Peyer's patch (tissue), 4 donors: ENCODE results near the gene NECTIN3. TPM values are rescaled to one million over a fixed set of nuclear protein-coding genes. Genes with fewer than 3 reads are reported as not detected.

ENCODE experiments used
- DNase-seq, 3 donors: peaks; one replicate each; pipeline ENCODE4 v3.0.0-alpha.2; 2017 to 2019
- H3K27ac ChIP-seq, 4 donors: fragments of 200-600 bp; sonication (generic); one replicate each; pipeline ENCODE4 v1.5.1; 2016 to 2019
- H3K27me3 ChIP-seq, 2 donors: fragments of 200-600 bp; sonication (generic); one replicate each; pipeline ENCODE4 v1.5.1; 2019
- H3K36me3 ChIP-seq, 3 donors: fragments of 200-600 bp; sonication (generic); one replicate each; pipeline ENCODE4 v1.5.1; 2016 to 2019
- H3K4me1 ChIP-seq, 4 donors: fragments of 200-600 bp; sonication (generic); one replicate each; pipeline ENCODE4 v1.5.1; 2016 to 2019
- H3K4me3 ChIP-seq, 4 donors: fragments of 200-600 bp; sonication (generic); 1 replicate in 3 of 4; 2 replicates in 1 of 4; pipeline ENCODE4 v1.5.1; 2016 to 2019; ENCODE audit warnings: mild to moderate bottlenecking in 1 of 4
- H3K9me3 ChIP-seq, 4 donors: fragments of 200-600 bp; sonication (generic); one replicate each; pipeline ENCODE4 v1.5.1; 2016 to 2019; ENCODE audit warnings: mild to moderate bottlenecking in 1 of 4
- POLR2A ChIP-seq, 2 donors: fragments of 450-650 bp; IDR thresholded peaks; one replicate each; pipeline ENCODE4 v1.5.1; 2017; ENCODE audit warnings: antibody characterized with exemption in 2 of 2, mild to moderate bottlenecking in 2 of 2, moderate library complexity in 2 of 2
- total RNA-seq, 4 donors: library from RNA; depleted of rRNA; stranded (reverse); fragments of >200 nt; gene quantifications; one replicate each; pipeline ENCODE4 v1.1.0, GENCODE V29; 2016
- TF ChIP-seq, protein P1 (sequence below), 6 experiments: fragments of 450-650 bp in 4 of 6; fragments of 200-600 bp in 2 of 6; sonication (generic) in 1 of 6; IDR thresholded peaks; one replicate each; pipeline ENCODE4 v1.5.1; 2017 to 2019; ENCODE audit warnings: antibody characterized with exemption in 6 of 6, mild to moderate bottlenecking in 3 of 6, moderate library complexity in 1 of 6

NECTIN3 gene
- total RNA-seq, 4 donors from 2014 or later = 28.1 to 57.1 (median 49.3) TPM

DNA sequence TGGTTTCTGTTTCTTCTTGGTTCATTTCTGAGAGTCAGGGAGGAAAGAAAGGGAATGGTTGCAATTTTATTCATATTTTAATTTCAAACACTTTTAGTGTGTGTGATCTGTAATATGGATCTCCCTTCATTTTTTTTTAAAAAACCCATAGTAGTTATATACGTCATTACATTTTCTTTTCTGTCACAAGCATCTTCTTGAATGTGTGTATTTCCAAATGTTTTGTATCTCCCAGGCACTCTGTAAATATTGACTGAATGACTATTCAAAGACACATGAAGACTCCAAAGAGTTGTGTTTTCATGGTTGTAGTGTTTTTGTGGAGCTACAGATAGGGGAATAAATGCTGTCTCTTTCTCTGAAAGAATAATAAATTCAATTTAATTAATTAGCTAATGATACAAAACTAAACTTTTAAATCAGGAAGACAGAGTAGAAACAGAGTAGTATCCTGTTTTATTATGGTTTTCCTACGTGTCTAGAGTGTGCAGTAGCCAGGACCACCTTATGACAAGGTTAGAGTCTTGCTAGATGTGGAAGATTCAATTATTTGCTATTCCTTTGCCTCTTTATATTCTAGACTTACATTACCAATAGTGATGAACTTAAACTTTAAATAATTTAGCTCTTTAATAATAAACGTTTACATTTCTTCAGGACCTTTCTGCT is 35.5 kb downstream of the NECTIN3 start:
- Histone ChIP-seq H3K4me3 (no peak overlapping the region), H3K4me1 (no peaks in the 10 kb centered on the region), H3K36me3 (no peaks in the 10 kb centered on the region), H3K27ac (no peak overlapping the region), H3K9me3 (no peaks in the 10 kb centered on the region), H3K27me3 (no peaks in the 10 kb centered on the region)
- TF ChIP-seq POLR2A (IDR thresholded peaks at IDR 0.05) = no peak
- TF ChIP-seq, protein P1, sequence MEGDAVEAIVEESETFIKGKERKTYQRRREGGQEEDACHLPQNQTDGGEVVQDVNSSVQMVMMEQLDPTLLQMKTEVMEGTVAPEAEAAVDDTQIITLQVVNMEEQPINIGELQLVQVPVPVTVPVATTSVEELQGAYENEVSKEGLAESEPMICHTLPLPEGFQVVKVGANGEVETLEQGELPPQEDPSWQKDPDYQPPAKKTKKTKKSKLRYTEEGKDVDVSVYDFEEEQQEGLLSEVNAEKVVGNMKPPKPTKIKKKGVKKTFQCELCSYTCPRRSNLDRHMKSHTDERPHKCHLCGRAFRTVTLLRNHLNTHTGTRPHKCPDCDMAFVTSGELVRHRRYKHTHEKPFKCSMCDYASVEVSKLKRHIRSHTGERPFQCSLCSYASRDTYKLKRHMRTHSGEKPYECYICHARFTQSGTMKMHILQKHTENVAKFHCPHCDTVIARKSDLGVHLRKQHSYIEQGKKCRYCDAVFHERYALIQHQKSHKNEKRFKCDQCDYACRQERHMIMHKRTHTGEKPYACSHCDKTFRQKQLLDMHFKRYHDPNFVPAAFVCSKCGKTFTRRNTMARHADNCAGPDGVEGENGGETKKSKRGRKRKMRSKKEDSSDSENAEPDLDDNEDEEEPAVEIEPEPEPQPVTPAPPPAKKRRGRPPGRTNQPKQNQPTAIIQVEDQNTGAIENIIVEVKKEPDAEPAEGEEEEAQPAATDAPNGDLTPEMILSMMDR (IDR thresholded peaks at IDR 0.05) = no peak
- DNase-seq = no peak

DNA sequence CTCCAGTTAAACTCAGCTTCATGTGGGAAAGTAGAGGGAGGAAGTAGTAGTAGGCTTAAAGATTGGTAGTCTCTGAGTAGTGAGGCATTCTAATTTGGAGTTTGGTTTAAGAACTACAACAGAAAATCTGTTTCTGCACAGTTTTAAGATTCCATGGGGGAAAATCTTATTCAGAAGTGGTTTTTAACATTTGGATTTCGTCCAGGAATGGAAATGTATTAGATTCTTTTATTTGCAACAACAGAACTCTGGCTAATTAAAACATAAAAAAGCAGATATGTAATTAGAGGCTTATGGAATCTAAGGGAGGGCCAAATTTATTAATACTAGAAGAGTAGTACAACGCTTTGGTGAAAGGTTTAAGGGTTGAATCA is 36.0 kb downstream of the NECTIN3 start:
- TF ChIP-seq POLR2A (IDR thresholded peaks at IDR 0.05) = no peak
- TF ChIP-seq, protein P1 (IDR thresholded peaks at IDR 0.05) = no peak
- Histone ChIP-seq H3K9me3 (no peaks in the 10 kb centered on the region), H3K4me3 (no peak overlapping the region), H3K27ac (no peak overlapping the region), H3K4me1 (no peaks in the 10 kb centered on the region), H3K27me3 (no peaks in the 10 kb centered on the region), H3K36me3 (no peaks in the 10 kb centered on the region)
- DNase-seq = no peak

DNA sequence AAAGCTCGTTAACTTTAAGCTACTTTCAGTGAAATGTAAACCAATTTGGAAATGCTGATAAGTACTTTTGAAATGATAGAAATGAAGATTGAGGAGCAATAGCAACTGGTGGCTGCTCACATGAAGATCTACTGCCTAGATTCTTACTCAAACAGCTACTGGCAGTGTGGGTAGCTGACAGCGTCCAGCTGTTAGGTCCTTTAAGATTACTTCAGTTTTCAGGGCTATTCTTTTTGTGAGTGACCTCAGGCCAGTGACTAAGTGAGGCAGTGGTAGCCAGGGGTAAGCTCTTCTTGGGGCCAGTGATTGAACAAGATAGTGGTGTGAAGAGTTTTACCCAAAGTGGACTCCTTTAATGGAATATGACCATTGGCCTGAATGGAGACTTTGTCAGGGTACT is 41.3 kb downstream of the NECTIN3 start:
- Histone ChIP-seq H3K36me3 (no peaks in the 10 kb centered on the region), H3K9me3 (no peaks in the 10 kb centered on the region), H3K27ac (no peak overlapping the region), H3K4me1 (no peaks in the 10 kb centered on the region), H3K4me3 (no peak overlapping the region), H3K27me3 (no peaks in the 10 kb centered on the region)
- TF ChIP-seq, protein P1 (IDR thresholded peaks at IDR 0.05) = no peak
- no peak for TF ChIP-seq POLR2A (IDR thresholded peaks at IDR 0.05)
- DNase-seq = no peak

DNA sequence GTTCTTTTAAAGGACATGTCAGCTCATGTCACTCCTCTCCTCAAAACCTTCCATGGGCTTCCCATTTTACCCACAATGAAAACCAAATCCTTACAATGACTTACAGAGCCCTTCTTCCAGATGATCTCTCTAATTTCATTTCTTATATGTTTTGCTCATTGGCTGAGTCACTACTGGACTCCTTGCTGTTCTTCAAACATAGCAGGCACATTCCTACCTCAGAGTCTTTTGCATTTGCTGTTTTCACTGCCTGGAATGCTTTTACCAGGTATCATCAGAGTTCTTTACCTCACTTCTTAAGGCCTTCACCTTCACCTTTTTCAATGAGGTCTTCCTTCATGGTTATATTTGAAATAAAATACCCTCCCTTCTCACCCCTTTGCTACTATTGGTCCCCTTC is 57.3 kb downstream of the NECTIN3 start:
- DNase-seq = no peak
- H3K4me3 ChIP-seq = no peak overlapping the region
- H3K9me3 ChIP-seq = no peaks in the 10 kb centered on the region
- H3K36me3 ChIP-seq = peaks cover 0 to 9% (median 0%) of the 10 kb centered on the region in 3 donors
- TF ChIP-seq POLR2A (IDR thresholded peaks at IDR 0.05) = no peak
- TF ChIP-seq, protein P1 (IDR thresholded peaks at IDR 0.05) = no peak
- no peak overlapping the region for H3K27ac ChIP-seq
- H3K4me1 ChIP-seq = no peaks in the 10 kb centered on the region
- no peaks in the 10 kb centered on the region for H3K27me3 ChIP-seq

DNA sequence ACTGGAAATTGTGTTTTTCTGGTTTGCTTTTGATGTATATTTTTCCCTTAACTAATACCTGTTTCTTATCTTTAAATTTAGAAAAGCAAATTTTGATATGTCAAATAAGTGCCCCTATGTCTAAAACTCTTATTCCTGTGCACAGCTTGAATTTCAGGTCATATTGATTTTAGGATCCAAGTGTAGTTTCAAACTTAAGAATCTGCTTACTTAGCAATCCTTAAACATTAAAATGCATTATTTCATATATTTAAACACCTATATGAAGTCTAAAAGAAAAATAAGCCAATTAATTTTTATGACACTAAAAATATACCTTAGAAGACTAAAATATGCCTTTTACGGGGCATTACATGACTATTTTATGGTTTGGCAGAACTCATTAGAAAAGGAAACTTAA is 59.2 kb downstream of the NECTIN3 start:
- Histone ChIP-seq H3K27ac (no peak overlapping the region), H3K4me1 (no peaks in the 10 kb centered on the region), H3K9me3 (no peaks in the 10 kb centered on the region), H3K27me3 (no peaks in the 10 kb centered on the region), H3K36me3 (peaks cover 0 to 4% (median 0%) of the 10 kb centered on the region in 3 donors), H3K4me3 (no peak overlapping the region)
- TF ChIP-seq, protein P1 (IDR thresholded peaks at IDR 0.05) = no peak
- no peak for TF ChIP-seq POLR2A (IDR thresholded peaks at IDR 0.05)
- no peak for DNase-seq

DNA sequence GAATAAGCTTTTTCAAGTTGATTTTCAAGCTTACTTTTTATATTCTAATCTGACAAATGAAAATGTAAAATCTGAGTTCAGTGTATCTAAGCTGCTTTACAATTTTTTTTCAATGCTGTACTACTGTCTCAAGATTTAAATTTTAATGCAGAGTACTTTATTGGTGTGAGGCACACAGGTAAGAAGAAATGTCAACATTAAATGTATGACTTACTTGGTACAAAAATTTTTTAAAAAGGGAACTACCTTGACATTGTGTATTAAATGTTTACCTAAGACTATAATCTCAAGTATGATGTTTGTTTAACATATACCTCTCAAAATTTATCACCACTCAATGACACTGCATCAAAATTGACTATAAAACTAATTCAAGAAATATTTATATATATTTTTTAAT is 62.7 kb downstream of the NECTIN3 start:
- no peak for DNase-seq
- no peaks in the 10 kb centered on the region for H3K36me3 ChIP-seq
- no peak overlapping the region for H3K4me3 ChIP-seq
- H3K9me3 ChIP-seq = no peaks in the 10 kb centered on the region
- H3K27ac ChIP-seq = no peak overlapping the region
- TF ChIP-seq, protein P1 (IDR thresholded peaks at IDR 0.05) = no peak
- no peak for TF ChIP-seq POLR2A (IDR thresholded peaks at IDR 0.05)
- H3K4me1 ChIP-seq = no peaks in the 10 kb centered on the region
- no peaks in the 10 kb centered on the region for H3K27me3 ChIP-seq
